ENCODE data around the gene SULT4A1. TPM values are rescaled to one million over a fixed set of nuclear protein-coding genes. Genes with fewer than 3 reads are reported as not detected.

SULT4A1 gene
- total and polyA plus RNA-seq, 10 of the 15 experiments (the other 5 are each of a cell fraction or from before 2014, with no cell fraction given), result not detected

GRCh38 chr22:43882122-43882767 is 19.9 kb upstream of the SULT4A1 start:
- ChIA-PET POLR2A (no interaction called here), RAD21 (ENCODE audit: unreplicated experiment) (interaction anchor here (1.1 to 1.2 kb wide), 2 partner anchors 63 to 745 kb away, joined by 3 to 14 read pairs; no protein-coding TSS in a partner anchor), SMC1A (ENCODE audit: uncharacterized antibody, unreplicated experiment) (interaction anchor here (0.7 to 1.3 kb wide), 4 partner anchors 61 to 280 kb away, joined by 4 to 6 read pairs (median 4); partner anchors contain the start of gene SAMM50), CTCF (interaction anchor here (0.6 to 1.6 kb wide), 24 partner anchors 9 to 798 kb away, joined by 3 to 37 read pairs (median 4); no protein-coding TSS in a partner anchor)
- in situ Hi-C loops (cut with MboI) (no loop called here), intact Hi-C loops (cut with micrococcal nuclease; ENCODE audit: unreplicated experiment) (loop anchor here (10.0 kb wide), 1 partner anchor 137 kb away; no protein-coding TSS in a partner anchor)
- no peaks in the 10 kb centered on the region for H3K79me2 ChIP-seq (ENCODE audit: control insufficient read depth, insufficient read depth, low read length)
- ATAC-seq (no peak), DNase-seq (ENCODE audit: low read depth, low spot score) (no peak), FAIRE-seq (no peak)
- H3K9ac ChIP-seq (ENCODE audit: control insufficient read depth, insufficient read depth, low read length), result no peak overlapping the region
- no peaks in the 10 kb centered on the region for H4K20me1 ChIP-seq (ENCODE audit: control insufficient read depth, insufficient read depth)
- no peak overlapping the region for H3K4me3 ChIP-seq
- peaks cover 9% of the 10 kb centered on the region for H3K4me1 ChIP-seq (ENCODE audit: control insufficient read depth, insufficient read depth, low read length)
- peaks cover 0 to 5% of the 10 kb centered on the region in 2 experiments; a peak in 3 of 4 replicates for H3K27me3 ChIP-seq (replicated peaks in 1 of 2; ENCODE audit: control insufficient read depth in 2 of 2, insufficient read depth in 2 of 2, low read length in 1 of 2)
- H3K36me3 ChIP-seq (ENCODE audit: control insufficient read depth in 2 of 2, insufficient read depth in 2 of 2, low read length in 1 of 2), result no peaks in the 10 kb centered on the region
- TF ChIP-seq SREBF2 (IDR thresholded peaks at IDR 0.05; ENCODE audit: low read length) (no peak), TARDBP (IDR thresholded peaks at IDR 0.05; ENCODE audit: borderline replicate concordance) (no peak)
- 38% methylated on average over 9 of the region's 9 CpGs for WGBS (ENCODE audit: insufficient coverage, insufficient replicate concordance, low lambda C conversion rate, missing lambda C conversion rate)
- no peaks in the 10 kb centered on the region for H3K9me3 ChIP-seq (replicated peaks; ENCODE audit: control insufficient read depth, insufficient read depth, low read length)
- no peak overlapping the region for H3K27ac ChIP-seq (ENCODE audit: control insufficient read depth, insufficient read depth)
- no peak overlapping the region for H3K4me2 ChIP-seq (ENCODE audit: control insufficient read depth, insufficient read depth)
- no peak overlapping the region for H2AFZ ChIP-seq (ENCODE audit: control insufficient read depth, low read depth, low read length)
- no TSS peak for BruUV-seq (replicated peaks)

- Histone ChIP-seq H3K36me3 (ENCODE audit: control insufficient read depth in 2 of 2, insufficient read depth in 2 of 2, low read length in 1 of 2) (no peaks in the 10 kb centered on the region), H4K20me1 (ENCODE audit: control insufficient read depth, insufficient read depth) (no peaks in the 10 kb centered on the region), H3K9ac (ENCODE audit: control insufficient read depth, insufficient read depth, low read length) (no peak overlapping the region), H3K27ac (ENCODE audit: control insufficient read depth, insufficient read depth) (no peak overlapping the region), H2AFZ (ENCODE audit: control insufficient read depth, low read depth, low read length) (no peak overlapping the region), H3K4me3 (no peak overlapping the region), H3K79me2 (ENCODE audit: control insufficient read depth, insufficient read depth, low read length) (no peaks in the 10 kb centered on the region), H3K9me3 (replicated peaks; ENCODE audit: control insufficient read depth, insufficient read depth, low read length) (no peaks in the 10 kb centered on the region), H3K27me3 (replicated peaks in 1 of 2; ENCODE audit: control insufficient read depth in 2 of 2, insufficient read depth in 2 of 2, low read length in 1 of 2) (peaks cover 1 to 4% of the 10 kb centered on the region in 2 experiments; a peak in 2 of 4 replicates), H3K4me1 (ENCODE audit: control insufficient read depth, insufficient read depth, low read length) (peaks cover 9% of the 10 kb centered on the region), H3K4me2 (ENCODE audit: control insufficient read depth, insufficient read depth) (no peak overlapping the region)
- FAIRE-seq (no peak), ATAC-seq (no peak), DNase-seq (ENCODE audit: low read depth, low spot score) (no peak)
- intact Hi-C loops (cut with micrococcal nuclease; ENCODE audit: unreplicated experiment) (loop anchor here (10.0 kb wide), 1 partner anchor 137 kb away; no protein-coding TSS in a partner anchor), in situ Hi-C loops (cut with MboI) (no loop called here)
- RAD21 ChIA-PET (ENCODE audit: unreplicated experiment), result no interaction called here
- SMC1A ChIA-PET (ENCODE audit: uncharacterized antibody, unreplicated experiment), result no interaction called here
- POLR2A ChIA-PET, result no interaction called here
- WGBS (ENCODE audit: insufficient coverage, insufficient replicate concordance, low lambda C conversion rate, missing lambda C conversion rate), result 22% methylated on average over 19 of the region's 19 CpGs
- no TSS peak for BruUV-seq (replicated peaks)
- CTCF ChIA-PET, result interaction anchor here (1.1 kb wide), 1 partner anchor 17 kb away, joined by 3 read pairs; no protein-coding TSS in a partner anchor
- TF ChIP-seq ZNF24 (IDR thresholded peaks at IDR 0.05) (no peak), PRDM15 (CRISPR knock-in tag; IDR thresholded peaks at IDR 0.05) (no peak)
- TF ChIP-seq, protein P1, sequence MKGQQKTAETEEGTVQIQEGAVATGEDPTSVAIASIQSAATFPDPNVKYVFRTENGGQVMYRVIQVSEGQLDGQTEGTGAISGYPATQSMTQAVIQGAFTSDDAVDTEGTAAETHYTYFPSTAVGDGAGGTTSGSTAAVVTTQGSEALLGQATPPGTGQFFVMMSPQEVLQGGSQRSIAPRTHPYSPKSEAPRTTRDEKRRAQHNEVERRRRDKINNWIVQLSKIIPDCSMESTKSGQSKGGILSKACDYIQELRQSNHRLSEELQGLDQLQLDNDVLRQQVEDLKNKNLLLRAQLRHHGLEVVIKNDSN (IDR thresholded peaks at IDR 0.05; ENCODE audit: borderline replicate concordance, extremely low read length, insufficient read depth, low read depth, low read length), result peak; percentile 38
These were observed 19.1 kb upstream of the SULT4A1 start for GRCh38 chr22:43881091-43882061.

Data from GM12878 (cell line).